NCI-H446 treated with DMSO at 0.1 percent for 48 hours (cell line): ENCODE data around the gene MESD.

ENCODE experiments used
- DNase-seq: peaks from one replicate; lab custom pipeline; 2025; lab: John Stamatoyannopoulos, UW

MESD gene

DNA sequence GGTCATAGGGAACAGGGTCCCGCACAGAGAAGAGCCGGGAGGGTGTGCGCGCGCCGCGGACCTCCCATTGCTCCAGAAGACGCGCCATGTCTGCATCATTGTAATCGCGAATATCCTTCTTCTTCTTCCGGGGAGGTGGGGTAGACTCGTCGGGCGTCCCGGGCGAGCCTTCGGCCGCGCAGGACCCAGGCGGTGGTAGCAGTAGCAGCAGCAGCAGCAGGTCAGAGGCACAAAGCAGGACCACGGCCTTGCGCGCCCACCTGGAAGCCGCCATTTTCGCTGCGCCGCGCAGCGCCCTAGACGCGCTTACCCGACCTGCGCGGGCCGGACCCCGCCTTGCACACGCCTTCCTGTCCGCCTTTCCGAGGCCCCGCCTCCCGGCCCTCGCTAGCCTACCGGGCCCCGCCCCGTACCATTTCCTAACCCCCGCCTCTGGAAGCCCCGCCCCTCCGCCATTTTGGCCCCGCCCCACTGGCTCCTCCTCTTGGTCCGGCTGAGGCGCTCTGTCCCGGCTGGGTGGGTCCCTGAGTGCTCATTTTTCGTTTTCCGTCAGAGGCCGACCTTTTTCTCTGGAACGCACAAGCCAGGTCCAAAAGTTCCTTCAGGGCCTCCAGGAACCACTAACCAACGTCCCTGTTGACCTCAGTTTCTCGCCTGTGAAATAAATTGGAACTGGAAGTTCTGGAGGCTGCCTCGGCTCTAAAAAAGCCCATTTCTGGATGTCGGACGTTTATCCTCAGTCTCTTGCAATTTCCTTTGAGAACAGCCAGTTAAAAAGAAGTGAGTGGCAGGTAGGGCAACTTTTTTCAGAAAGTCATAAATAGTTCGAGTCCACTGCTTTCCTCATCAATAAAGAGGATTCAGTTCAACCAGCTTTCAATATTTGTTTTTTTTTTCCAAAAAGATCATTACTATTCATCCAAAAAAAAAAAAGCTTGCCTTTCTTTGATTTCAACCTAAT is at the start of gene MESD:
TSS of gene MESD (minus strand) at position 302 of the 961 bp plus-strand sequence. CDS start at position 274, 28 bp downstream.
- peak; percentile 87 for DNase-seq

DNA sequence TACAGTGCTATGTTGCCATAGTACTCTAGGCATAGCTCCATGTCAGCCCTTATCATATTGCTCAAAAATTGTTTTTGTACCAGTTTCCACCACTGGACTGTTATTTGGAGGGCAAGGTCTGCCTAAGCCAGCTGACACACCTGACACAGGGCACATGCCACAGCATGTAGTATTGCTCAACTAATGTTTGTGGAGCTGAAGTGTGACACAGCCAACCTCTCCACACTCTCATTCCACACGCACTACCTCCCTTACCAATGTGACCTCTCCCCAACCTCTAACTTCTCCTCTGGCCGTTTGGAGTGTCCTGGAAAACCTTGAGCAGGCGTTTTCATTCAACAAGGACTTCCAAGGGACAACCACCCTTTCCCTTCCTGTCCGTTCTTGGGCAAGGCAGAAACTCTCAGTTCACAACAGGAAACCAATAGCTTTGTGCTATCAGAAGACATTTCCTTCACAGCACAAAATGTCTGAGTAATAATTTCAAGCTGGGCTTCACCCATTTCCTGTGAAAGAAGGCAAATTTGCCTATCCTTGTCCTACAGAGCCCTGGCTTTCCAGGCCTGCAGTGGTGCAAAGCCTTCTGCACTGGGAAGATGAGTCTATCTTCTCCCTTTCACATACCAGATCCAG is 49.5 kb upstream of the MESD start:
- no peak for DNase-seq

DNA sequence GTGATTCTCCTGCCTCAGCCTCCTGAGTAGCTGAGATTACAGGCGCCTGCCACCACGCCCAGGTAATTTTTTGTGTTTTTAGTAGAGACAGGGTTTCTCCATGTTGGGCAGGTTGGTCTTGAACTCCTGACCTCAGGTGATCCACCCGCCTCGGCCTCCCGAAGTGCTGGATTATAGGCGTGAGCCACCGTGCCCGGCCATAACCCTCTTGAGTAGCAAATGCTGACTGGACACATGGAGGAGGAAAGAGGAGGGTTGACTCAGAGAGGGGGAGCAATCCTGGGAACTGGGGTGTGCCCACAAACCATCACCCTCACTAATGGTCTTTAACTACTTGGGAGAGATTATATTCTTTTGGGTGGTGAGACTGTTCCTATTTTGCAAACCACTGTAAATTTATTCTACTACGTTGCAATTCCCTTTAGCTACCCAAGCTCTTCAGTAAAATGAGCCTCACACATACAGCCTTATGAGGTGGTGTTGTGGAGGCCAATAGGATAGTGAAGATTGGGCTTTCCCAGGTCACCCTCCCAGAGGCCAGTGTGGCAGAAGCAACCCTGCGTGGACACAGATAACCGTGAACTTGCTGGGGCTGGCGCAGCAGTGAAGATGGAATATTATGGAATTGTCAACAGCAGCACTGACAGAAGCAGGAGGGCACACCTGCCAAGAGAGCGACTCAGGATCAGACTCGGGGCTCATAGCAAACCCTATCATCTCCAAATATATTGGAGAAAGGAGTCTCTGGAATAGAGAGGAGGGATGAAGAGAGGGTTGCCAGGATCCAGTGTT is 48.5 kb upstream of the MESD start:
- no peak for DNase-seq

DNA sequence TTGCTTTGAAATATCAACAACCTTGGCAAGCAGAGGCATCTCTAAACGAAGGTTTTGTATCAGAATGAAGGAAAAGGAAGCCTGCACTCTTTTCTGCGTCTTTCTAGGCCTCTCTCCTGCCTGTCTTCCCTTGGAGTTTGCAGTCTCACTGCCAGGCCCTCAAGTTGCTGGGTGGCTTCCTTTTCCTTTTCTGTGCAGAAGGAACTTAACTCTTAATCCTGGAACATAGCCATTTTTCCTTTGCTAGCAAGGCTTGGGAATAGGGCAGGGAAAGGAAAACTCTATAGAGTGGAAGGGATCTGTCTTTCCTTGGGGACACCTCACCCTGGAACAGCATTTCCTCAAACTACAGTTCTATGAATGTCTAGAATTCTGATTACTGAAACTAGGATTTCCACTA is 43.9 kb upstream of the MESD start:
- no peak for DNase-seq

DNA sequence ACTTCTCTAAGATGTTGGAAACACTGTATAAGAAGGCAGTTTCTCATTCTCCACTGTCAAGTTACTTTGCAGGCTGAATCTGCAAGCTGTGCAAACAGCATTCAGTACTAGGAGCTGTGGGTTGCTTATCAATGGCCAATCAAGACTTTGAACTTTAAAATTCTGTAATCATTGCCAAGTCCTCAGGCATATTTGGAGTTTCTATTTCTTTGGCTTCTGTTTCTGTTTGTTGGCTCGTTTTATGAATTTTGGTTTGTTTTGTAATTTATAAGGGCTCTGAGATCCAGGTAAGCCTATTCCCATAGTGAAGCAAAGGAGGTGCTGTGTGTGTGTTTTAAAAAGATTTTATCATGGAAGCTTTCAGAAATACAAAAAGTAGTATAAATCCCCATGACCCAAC is 43.2 kb upstream of the MESD start:
- DNase-seq = no peak

DNA sequence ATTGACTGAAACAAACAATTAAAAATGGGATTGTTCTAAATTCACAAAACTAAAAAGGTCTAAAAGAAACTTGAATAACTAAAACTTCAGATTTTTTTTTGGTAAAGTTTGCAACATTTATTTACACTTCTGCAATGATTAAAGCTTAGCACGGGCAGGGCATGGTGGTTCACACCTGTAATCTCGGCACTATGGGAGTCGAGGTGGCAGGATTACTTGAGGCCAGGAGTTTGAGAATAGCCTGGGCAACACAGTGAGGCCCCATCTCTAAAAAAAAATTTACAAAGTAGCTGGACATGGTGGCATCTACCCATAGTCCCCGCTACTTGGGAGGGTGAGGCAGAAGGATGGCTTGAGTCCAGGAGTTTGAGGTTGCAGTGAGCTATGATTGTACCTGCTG is 42.7 kb upstream of the MESD start:
- no peak for DNase-seq

DNA sequence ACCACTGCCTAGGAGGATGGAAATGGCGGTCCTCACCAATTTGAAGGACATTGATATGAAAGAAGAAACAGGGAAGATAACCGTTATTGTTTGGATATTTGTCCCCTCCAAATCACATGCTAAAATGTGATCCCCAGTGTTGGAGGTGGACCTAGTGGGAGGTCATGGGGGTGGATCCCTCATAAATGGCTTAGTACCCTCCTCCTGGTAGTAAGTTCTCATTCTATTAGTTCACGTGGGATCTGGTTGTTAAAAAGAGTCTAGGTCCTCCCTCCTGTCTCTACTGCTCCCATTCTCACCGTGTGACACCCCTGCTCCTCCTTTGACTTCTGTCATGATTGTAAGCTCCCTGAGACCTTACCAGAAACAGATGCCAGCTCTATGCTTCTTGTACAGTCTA is 41.6 kb upstream of the MESD start:
- DNase-seq = no peak

DNA sequence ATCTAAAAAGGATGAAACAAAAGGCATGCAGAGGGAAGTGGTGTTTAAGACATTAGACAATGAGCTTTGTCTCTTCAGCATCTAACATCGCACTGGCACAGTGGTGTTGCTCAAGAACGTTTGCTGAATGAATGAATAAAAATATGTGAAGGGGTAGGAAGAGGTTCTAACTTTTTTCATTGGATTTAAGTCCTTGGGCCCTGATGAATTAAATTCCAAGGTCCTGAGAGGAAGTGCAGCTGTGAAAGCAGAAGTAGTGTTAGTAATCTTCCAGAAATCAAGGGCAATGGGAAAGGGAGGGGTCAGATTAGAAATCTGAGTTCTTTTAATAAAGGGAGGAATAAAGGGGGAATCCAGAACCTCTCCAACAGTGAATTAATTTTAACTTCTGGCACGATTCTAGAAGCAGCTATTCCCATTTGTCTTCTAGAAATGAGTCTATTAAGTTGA is 40.7 kb upstream of the MESD start:
- no peak for DNase-seq

DNA sequence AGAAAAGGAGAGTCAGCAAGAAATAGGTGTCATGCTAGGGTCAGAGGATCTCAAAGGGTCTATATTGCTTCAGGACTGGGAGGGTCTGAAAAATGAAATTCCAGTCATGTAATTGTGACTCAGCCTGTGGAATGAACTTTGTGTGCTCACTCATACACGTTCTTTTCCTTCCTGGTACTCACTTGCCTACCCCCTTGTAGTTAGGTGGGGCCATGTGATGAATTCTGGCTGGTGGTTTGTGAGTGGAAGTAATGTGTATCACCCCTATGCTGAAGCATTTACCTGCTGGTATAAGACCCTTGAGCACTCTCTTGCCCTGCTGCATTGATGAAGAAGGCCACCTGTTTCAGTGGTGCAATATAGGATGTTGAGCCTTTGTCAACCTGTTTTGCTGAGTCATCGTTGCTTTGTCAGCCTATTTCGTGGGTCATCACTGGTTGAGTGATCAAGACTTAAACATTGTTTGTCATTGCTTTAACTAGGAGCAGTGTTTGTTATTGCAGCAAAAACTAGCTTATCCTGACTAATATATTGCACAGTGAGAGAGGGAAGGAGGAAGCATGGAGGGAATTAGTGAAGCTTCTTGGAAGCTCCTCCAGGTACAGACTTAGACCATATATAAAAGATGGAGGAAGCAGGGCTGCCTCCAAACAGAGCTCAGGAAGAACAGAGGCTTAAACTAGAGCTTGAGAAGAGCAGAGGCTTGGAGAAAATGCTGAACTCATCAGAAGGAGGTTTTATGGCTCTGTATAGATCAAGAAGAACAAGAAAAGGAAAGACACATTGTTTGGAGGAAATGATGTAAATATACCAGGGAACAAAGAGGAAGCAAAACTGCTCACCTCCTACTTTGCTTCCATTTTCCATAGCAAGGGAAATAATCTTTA is 40.0 kb upstream of the MESD start:
- DNase-seq = no peak

DNA sequence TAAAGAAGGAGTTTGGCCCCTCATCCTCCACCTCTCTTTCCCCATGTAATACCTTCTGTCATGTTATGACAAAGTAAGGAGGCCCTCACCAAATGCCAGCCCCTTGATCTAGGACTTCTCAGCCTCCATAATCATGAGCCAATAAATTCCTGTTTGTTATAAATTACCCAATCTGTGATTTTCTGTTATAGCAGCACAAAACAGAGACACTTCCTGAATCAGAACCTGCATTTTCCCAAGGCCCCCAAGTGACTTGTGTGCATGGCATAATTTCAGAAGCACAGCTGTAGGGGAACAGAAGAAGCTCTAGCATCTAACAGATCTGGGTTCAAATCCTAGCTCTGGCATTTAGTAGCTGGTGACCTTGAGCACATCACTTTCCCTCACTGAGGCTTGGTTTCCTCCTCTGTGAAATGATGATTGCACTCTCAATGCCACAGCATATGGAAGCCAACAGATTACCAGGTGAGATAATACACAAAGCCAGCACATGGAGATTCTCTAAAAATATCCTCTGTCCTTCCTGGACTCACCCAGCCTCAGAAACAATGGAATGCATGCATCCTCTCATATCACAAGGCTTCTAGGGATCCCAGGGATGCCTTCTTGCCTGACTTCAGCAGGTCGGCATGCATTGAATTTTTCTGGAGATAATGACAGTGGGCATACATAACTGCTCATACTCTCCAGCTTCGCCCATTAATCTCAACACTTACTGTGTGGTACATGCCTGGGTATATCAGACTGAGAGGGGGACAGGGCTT is 37.4 kb upstream of the MESD start:
- DNase-seq = no peak

DNA sequence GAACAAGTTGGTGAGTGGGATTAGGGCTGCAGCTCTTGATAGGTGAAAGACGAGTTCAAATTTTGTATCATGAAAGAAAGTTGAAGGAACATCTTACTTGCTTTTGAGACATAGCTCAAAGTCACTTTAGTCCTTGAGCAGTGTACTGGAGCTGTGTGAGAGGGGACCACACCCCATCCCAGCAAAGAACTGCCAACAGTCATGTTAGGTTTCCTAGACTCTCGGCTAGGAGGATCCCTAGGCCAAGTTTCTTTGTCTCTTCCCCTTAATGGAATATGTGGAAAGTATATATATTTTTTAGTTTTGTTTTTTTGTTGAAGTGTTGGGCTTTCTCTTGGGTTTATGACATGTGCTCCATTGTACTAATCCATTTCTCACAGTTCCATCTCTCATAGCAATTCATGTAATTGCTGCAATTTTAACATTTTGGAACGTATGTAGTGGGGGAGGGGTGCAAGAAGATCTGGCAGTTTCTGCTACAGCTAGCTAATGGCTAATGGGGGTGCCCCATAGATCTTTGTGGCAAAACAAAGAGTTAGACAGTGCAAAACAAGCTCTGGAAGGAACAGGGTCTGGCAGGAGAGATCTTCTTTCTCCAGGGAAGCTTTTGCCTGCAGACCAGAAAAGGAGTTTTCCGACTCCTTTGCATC is 36.2 kb upstream of the MESD start:
- DNase-seq = no peak

DNA sequence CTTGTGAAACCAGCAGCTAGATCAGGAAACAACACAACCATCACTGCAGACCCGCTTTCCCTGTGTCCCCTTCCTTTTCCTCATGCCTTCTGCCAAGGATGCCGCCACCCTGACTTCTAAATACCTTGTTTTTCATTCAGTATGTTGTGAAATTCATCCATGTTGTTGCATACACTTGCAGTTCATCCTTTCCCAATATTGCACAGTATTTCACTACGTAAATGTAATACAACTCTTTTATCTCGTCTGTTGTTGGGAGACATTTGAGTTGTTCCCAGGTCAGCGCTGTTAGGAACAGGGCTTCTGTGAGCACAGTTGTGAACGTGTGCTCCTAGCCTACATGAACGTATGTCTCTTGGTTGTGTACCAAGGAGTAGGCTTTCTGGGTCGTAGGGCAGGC is 35.3 kb upstream of the MESD start:
- DNase-seq = no peak

DNA sequence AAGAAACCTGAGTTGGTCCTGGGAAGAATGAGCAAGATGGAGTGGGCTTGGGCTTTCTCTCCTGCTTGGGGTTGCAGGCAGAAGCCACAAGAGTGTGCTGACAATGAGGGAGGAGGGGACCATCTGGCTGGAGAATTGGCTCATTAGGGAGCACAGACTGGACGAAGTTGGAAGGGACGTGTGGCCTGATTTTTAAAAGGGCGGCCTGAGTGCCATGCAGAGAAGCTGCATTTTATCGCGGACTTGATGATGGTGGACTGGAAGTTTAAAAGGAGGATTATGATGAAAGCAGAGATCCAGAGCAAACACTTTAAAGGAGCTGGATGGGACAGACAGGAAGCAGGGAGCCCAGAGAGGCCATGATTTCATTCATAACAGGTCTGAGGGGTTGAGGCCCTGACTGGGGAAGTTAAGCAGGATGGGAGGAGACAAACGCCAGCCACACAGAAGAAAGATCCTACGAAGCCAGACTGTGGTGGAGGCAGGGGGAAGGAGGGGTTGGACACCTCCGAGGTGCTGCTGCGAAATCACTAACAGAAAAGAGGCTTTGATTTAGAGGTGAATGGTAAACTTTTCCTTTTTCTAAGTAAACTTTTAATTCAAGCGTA is 34.8 kb upstream of the MESD start:
- DNase-seq = no peak

DNA sequence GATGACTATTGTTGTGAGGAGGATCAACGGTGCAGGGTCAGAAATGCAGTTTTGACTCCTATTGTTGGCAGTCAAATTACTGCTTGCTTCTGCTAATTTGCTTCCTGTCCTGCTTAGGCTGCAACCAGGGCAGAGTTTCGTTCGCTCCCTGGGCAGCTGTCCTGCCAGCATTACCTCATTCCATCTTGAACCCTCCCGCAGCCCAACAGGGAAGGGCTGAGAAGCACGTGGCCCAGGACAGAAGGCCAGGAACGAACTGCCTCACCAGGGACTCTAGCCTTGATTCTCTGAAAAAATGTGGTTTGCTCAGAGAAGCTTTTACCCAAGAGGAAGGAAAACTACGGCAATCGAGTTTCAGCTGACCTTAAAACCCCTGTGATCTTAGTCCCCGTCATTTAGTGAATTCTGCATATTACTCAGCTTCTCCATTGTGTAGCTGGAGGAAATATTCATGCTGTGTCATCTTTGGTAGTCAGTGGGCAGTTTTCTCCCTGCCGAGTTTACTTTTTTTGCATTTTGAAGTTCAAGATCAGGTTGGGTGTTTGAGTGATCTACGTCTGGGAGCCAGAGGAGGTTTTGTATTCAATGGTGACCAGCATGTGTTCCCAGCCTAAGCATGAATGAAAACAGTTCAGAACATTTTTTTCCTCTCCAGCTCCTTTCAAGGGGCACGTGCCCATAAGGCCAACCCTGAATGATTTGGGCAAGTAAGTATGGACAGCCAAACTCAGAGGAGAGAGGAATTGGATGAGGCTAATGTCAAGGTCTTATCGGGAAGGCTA is 34.1 kb upstream of the MESD start:
- no peak for DNase-seq

DNA sequence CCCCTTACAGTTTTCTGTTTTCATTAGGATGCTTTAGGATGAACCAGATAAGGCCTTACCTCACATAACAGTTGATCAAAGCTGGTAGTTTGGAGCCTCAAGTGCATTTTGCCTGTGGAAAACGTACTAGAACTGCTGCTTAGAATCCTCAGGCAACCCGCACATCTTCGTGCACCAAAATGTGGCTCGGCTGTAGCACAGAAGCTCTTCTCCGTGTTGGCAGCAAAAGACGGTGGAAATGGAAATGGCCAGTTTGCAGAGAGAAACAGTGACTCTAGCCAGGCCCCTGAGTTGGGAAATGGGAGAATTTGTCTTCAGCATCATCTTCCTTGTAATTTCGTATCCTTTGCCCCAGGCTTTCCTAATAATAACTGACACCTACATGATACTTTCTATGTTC is 31.7 kb upstream of the MESD start:
- no peak for DNase-seq

DNA sequence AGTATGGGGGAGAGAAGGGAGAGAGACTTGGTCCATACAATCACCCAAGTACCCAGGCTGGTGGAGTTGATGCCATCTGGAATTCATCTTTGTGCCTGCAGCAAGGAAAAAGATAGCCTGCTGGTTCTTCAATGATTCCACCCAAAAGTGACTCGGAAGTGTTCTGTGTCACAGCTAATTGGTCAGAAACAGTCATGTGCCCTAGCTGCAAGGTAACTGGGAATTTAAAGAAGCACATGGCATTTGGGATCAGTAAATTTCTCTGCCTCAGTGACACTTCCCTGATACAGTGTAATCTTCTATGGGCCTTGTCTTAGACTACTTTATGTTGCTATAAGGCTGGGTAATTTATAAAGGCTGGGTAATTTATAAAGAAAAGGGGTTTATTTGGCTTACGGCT is 28.6 kb upstream of the MESD start:
- DNase-seq = no peak

DNA sequence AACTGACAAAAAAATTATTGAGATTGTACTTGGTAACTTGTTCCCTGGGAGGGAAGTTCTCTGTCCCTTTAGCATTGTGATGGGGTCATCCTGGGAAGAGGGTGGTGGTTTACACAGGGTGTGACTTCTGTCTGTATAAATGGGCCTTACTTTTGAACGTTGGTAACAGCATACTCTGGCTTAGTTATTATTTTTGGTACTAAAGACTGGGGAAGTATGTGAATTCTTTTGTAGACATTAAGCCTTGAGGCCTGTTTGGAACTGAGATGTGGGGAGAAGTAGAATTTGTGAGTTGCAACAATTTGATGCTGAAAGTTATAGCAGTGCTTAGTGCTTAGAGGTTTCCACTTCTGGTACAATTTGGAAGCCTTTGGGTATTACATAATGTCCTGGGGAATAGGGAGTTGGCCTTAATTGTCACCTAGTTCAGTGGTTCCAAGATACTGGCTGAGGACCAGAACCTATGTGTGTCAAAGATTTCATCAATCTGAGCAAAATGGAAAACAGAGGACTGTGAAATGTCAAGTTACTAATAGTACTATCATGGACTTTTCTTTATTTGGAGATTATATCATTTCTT is 27.0 kb upstream of the MESD start:
- DNase-seq = no peak

DNA sequence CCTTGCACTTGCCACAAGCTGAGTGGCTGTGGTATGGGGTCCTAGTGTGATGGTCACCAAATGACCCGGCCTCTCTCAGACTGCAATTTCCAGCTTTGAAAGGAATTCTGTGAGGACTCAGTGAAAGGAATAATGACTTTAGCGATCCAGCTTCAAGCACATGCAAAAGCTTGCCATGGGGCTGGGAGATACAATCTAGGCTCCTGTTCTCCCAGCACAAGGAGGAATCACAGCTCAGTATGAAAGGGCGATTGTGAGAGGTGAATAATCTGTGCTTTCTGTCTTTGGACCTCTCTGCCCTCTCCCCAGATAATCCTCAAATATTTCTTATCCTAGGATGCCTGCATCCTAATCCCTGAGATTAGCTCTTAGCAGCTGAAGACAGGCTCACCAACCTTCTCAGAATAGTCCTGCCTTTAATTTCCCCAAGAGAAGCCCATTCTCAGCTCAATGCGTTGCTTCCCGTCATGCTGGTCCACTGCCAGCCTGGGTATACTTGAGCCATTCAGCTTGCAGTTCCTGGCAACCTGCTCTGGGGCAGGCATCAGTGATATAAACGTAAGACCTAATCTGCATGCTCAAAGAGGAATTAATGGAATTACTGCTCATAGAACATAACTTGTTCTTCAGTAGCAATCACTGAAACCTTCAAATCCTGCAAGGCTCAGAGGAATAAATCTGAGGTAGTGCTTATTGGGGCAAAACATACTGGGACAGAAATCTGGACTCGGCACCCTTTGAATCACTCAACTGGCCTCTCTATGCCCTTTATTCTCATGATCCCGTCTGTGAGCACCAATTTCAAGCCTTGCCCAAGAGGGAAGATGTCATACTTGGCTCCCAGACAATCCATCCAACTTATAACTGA is 26.2 kb upstream of the MESD start:
- DNase-seq = peak; percentile 22
